Hepatocyte (in vitro differentiated cells): ENCODE results near the gene FAM229B. TPM values are rescaled to one million over a fixed set of nuclear protein-coding genes. Genes with fewer than 3 reads are reported as not detected.

Experiments used
- DNase-seq: peaks from one replicate; pipeline ENCODE4 v3.0.0-alpha.2; 2016; ENCODE audit warnings: low spot score
- H2AFZ ChIP-seq: fragments of 200-600 bp; sonication (generic); 2 replicates; pipeline ENCODE4 v1.6.0; 2016; ENCODE audit warnings: antibody characterized with exemption, mild to moderate bottlenecking
- H3K27ac ChIP-seq: fragments of 200-600 bp; sonication (generic); 2 replicates; pipeline ENCODE4 v1.5.1; 2016; ENCODE audit warnings: mild to moderate bottlenecking
- H3K27me3 ChIP-seq: fragments of 200-600 bp; sonication (generic); 2 replicates; pipeline ENCODE4 v1.6.1; 2016
- H3K36me3 ChIP-seq: fragments of 200-600 bp; sonication (generic); replicated peaks from 2 replicates; pipeline ENCODE4 v1.5.1; 2016; ENCODE audit warnings: low read depth; ENCODE audit not compliant: insufficient read depth
- H3K4me1 ChIP-seq: fragments of 200-600 bp; sonication (generic); 2 replicates; pipeline ENCODE4 v1.5.1; 2016; ENCODE audit warnings: mild to moderate bottlenecking, moderate library complexity; ENCODE audit not compliant: insufficient read depth
- H3K4me2 ChIP-seq: fragments of 200-600 bp; sonication (generic); 2 replicates; pipeline ENCODE4 v1.6.0; 2016
- H3K4me3 ChIP-seq: fragments of 200-600 bp; sonication (generic); 2 replicates; pipeline ENCODE4 v1.5.1; 2016; ENCODE audit warnings: mild to moderate bottlenecking
- H3K79me2 ChIP-seq: fragments of 200-600 bp; sonication (generic); 2 replicates; pipeline ENCODE4 v1.6.0; 2017; ENCODE audit warnings: mild to moderate bottlenecking
- H3K9me2 ChIP-seq: fragments of 200-600 bp; sonication (generic); replicated peaks from 2 replicates; pipeline ENCODE4 v1.6.0; 2017; ENCODE audit warnings: mild to moderate bottlenecking; ENCODE audit not compliant: insufficient read depth
- H3K9me3 ChIP-seq: fragments of 200-600 bp; sonication (generic); 2 replicates; pipeline ENCODE4 v1.5.1; 2016; ENCODE audit warnings: low read depth, mild to moderate bottlenecking
- H4K20me1 ChIP-seq: fragments of 200-600 bp; sonication (generic); 2 replicates; pipeline ENCODE4 v1.6.0; 2016; ENCODE audit warnings: mild to moderate bottlenecking; ENCODE audit not compliant: insufficient read depth, poor library complexity, severe bottlenecking
- EZH2 ChIP-seq: fragments of 200-600 bp; sonication (generic); IDR thresholded peaks from 2 replicates; pipeline ENCODE4 v1.6.1; 2016; ENCODE audit warnings: antibody characterized with exemption, mild to moderate bottlenecking, borderline replicate concordance
- EZH2phosphoT487 ChIP-seq: fragments of 200-600 bp; sonication (generic); IDR thresholded peaks from one replicate; pipeline ENCODE4 v1.6.1; 2018; ENCODE audit warnings: antibody characterized with exemption, mild to moderate bottlenecking, low read depth, moderate library complexity; ENCODE audit not compliant: unreplicated experiment, severe bottlenecking
- WGBS: methylation state at CpG from one replicate; pipeline ENCODE4 v1.1.6; 2016; ENCODE audit warnings: low lambda C conversion rate; ENCODE audit errors: missing lambda C conversion rate; 5-methylcytosine and 5-hydroxymethylcytosine counted together
- polyA plus RNA-seq: library from polyadenylated mRNA; unstranded; fragments of >200 nt; fragmentation: Nextera tagmentation; extraction: Ambion mirVana; gene quantifications from 2 replicates; pipeline ENCODE4 v1.2.1, GENCODE V29; 2016
- total RNA-seq: library from RNA; depleted of rRNA; stranded (reverse); fragments of >200 nt; gene quantifications from 2 replicates; pipeline ENCODE4 v1.2.3, GENCODE V29; 2014
- TF ChIP-seq, protein P1 (sequence below): fragments of 200-600 bp; sonication (generic); IDR thresholded peaks from 2 replicates; pipeline ENCODE4 v1.5.1; 2016; ENCODE audit warnings: antibody characterized with exemption, mild to moderate bottlenecking; ENCODE audit not compliant: poor library complexity

Gene FAM229B
- total and polyA plus RNA-seq, 2 experiments from 2014 or later, result 3.4 to 25.3 TPM

DNA sequence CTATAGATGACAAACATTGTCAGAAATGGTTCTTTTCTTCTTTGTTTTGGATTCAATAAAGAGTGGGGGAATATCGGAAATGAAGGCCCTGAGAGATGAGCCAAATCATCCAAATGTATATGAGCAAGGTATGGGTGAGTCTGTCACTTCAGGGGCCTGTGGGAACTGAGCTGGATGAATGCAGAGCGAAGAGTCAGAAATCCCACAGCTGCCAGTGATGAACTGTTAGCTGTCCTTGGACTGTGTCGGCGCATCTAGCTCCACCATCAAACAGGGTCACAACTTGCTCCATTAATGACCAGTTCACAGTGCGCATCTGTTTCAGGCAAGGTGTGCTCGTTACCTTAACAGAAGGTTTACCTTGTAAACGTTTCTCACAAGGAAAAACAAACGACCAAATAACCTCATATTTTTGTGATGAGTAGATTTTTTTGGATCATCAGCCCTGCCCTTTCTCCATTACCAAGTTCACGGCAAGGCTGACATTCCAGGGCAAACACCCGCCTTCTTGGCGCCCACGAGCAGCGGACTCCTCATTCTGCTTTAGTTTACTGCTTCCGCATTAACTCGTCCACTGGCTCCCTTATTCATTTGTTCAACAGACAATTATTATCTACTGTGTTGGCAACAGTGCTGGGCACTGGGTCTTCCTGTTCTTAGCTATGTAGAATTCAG is 48.5 kb upstream of the FAM229B start:
- Histone ChIP-seq H3K9me3 (no peaks in the 10 kb centered on the region), H3K4me2 (no peak overlapping the region), H3K27me3 (no peaks in the 10 kb centered on the region), H3K4me1 (no peaks in the 10 kb centered on the region), H3K79me2 (no peaks in the 10 kb centered on the region), H3K36me3 (no peaks in the 10 kb centered on the region), H3K9me2 (no peaks in the 10 kb centered on the region), H3K4me3 (no peak overlapping the region), H3K27ac (no peak overlapping the region), H2AFZ (no peak overlapping the region), H4K20me1 (no peaks in the 10 kb centered on the region)
- no peak for DNase-seq
- TF ChIP-seq, protein P1, sequence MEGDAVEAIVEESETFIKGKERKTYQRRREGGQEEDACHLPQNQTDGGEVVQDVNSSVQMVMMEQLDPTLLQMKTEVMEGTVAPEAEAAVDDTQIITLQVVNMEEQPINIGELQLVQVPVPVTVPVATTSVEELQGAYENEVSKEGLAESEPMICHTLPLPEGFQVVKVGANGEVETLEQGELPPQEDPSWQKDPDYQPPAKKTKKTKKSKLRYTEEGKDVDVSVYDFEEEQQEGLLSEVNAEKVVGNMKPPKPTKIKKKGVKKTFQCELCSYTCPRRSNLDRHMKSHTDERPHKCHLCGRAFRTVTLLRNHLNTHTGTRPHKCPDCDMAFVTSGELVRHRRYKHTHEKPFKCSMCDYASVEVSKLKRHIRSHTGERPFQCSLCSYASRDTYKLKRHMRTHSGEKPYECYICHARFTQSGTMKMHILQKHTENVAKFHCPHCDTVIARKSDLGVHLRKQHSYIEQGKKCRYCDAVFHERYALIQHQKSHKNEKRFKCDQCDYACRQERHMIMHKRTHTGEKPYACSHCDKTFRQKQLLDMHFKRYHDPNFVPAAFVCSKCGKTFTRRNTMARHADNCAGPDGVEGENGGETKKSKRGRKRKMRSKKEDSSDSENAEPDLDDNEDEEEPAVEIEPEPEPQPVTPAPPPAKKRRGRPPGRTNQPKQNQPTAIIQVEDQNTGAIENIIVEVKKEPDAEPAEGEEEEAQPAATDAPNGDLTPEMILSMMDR, result no peak
- TF ChIP-seq EZH2phosphoT487 (no peak), EZH2 (no peak)
- 86% methylated on average over 15 of the region's 15 CpGs for WGBS

DNA sequence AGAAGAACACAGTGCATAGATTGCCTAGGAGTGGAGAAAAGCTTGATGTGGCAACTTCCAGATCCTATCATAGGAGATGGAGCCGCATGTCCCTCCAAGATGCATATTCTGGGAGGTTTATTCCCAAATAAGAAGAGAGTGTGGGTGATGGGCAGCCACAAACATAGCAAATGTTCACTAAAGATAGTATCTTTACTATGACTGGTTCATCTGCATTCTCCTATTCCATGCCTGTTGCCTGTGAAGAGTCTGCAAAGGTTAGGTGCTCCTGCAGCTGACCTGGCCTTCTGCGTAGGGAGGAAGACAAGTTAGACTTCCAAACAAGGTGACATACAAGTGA is 48.0 kb upstream of the FAM229B start:
- H3K27me3 ChIP-seq, result no peaks in the 10 kb centered on the region
- no peaks in the 10 kb centered on the region for H3K9me3 ChIP-seq
- H3K4me3 ChIP-seq, result no peak overlapping the region
- no peak overlapping the region for H3K4me2 ChIP-seq
- H3K27ac ChIP-seq, result no peak overlapping the region
- H3K4me1 ChIP-seq, result no peaks in the 10 kb centered on the region
- TF ChIP-seq EZH2phosphoT487, result no peak
- no peak for TF ChIP-seq EZH2
- TF ChIP-seq, protein P1, result no peak
- DNase-seq, result no peak
- no peaks in the 10 kb centered on the region for H3K36me3 ChIP-seq
- H3K9me2 ChIP-seq, result no peaks in the 10 kb centered on the region
- no peaks in the 10 kb centered on the region for H4K20me1 ChIP-seq
- WGBS, result 69% methylated on average over 2 of the region's 2 CpGs
- H3K79me2 ChIP-seq, result no peaks in the 10 kb centered on the region
- no peak overlapping the region for H2AFZ ChIP-seq

DNA sequence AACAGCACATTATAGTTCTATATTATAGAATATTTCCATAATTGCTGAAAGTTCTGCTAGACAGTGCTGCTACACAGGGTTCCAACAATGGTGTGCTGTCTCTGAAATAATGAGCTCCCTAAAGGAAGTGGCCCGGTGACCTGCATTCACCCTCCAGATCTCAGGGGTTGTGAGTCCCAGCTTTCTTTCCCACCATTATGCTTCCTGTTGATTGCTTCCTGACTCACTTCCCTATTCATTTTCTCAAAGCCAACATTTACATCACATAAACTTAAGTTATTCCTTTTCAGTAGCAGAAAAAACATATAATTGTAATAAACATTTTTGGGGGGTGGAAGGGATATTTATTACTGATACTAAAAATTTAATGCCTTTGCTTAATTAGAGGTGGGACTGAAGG is 46.4 kb upstream of the FAM229B start:
- no peaks in the 10 kb centered on the region for H4K20me1 ChIP-seq
- no peaks in the 10 kb centered on the region for H3K36me3 ChIP-seq
- no peaks in the 10 kb centered on the region for H3K9me3 ChIP-seq
- WGBS, result 91% methylated on average over 1 of the region's 1 CpG
- no peak overlapping the region for H2AFZ ChIP-seq
- no peaks in the 10 kb centered on the region for H3K9me2 ChIP-seq
- no peak for TF ChIP-seq EZH2
- no peak for TF ChIP-seq EZH2phosphoT487
- TF ChIP-seq, protein P1, result no peak
- H3K27ac ChIP-seq, result no peak overlapping the region
- no peak overlapping the region for H3K4me2 ChIP-seq
- DNase-seq, result no peak
- H3K4me3 ChIP-seq, result no peak overlapping the region
- H3K4me1 ChIP-seq, result no peaks in the 10 kb centered on the region
- no peaks in the 10 kb centered on the region for H3K79me2 ChIP-seq
- no peaks in the 10 kb centered on the region for H3K27me3 ChIP-seq

DNA sequence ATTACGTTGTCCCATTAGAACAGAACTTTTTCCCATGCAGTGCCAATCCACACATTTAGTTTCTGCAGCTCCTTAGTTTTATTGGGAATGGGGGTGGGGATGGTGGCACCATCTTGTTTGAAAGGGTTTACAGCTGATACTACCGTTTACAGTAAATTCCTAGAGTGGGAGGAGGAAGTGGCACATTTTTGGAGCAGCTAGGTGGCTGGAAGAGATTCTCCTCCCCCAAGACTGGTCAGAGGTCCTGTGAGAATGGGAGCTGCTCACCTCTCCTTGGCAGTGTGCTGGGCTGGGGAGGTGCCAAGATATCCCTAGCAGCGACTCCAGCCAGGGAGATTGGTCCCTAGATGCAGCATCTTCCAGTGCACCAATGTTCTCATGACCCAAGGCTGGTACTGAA is 45.9 kb upstream of the FAM229B start:
- no peaks in the 10 kb centered on the region for H3K79me2 ChIP-seq
- no peaks in the 10 kb centered on the region for H3K9me2 ChIP-seq
- WGBS, result 76% methylated on average over 3 of the region's 3 CpGs
- H3K4me1 ChIP-seq, result no peaks in the 10 kb centered on the region
- no peaks in the 10 kb centered on the region for H3K36me3 ChIP-seq
- H3K9me3 ChIP-seq, result no peaks in the 10 kb centered on the region
- TF ChIP-seq, protein P1, result no peak
- TF ChIP-seq EZH2phosphoT487 (no peak), EZH2 (no peak)
- H4K20me1 ChIP-seq, result no peaks in the 10 kb centered on the region
- no peaks in the 10 kb centered on the region for H3K27me3 ChIP-seq
- H3K27ac ChIP-seq, result no peak overlapping the region
- no peak overlapping the region for H3K4me3 ChIP-seq
- no peak for DNase-seq
- H3K4me2 ChIP-seq, result no peak overlapping the region
- H2AFZ ChIP-seq, result no peak overlapping the region
